Measurements from ENCODE around the gene BMERB1. TPM values are rescaled to one million over a fixed set of nuclear protein-coding genes. Genes with fewer than 3 reads are reported as not detected.

BMERB1 gene
- total and polyA plus RNA-seq, 9 of the 15 experiments (the other 6 are each of a cell fraction or from before 2014, with no cell fraction given) = 0.29 to 2.9 (median 0.94) TPM

GRCh38 chr16:15502041-15502725 is 67.8 kb downstream of the BMERB1 start (continued):
- no peak for TF ChIP-seq SP2 (IDR thresholded peaks at IDR 0.05; ENCODE audit: extremely low read depth, low read depth, low read length, poor library complexity, severe bottlenecking)
- no peak for TF ChIP-seq ZNF212 (CRISPR knock-in tag; IDR thresholded peaks at IDR 0.05)
- no peak for TF ChIP-seq MTF1 (CRISPR knock-in tag; IDR thresholded peaks at IDR 0.05; ENCODE audit: borderline replicate concordance)
- peak; percentile 47 for TF ChIP-seq L3MBTL2 (IDR thresholded peaks at IDR 0.05)
- TF ChIP-seq RBM39 (optimal IDR thresholded peaks at IDR 0.05; ENCODE audit: low read depth, low read length) = no peak
- TF ChIP-seq HNRNPH1 (optimal IDR thresholded peaks at IDR 0.05; ENCODE audit: low read depth, low read length) = no peak
- no peak for TF ChIP-seq ZNF584 (CRISPR knock-in tag; IDR thresholded peaks at IDR 0.05; ENCODE audit: low read depth)
- peak; percentile 52; the same call in 1 of the 2 replicates for TF ChIP-seq ARID1B (IDR thresholded peaks at IDR 0.05)
- TF ChIP-seq MCM7 (IDR thresholded peaks at IDR 0.05) = no peak
- TF ChIP-seq TFAP4 (CRISPR knock-in tag; IDR thresholded peaks at IDR 0.05; ENCODE audit: borderline replicate concordance) = no peak
- no peak for TF ChIP-seq IRF1 (CRISPR knock-in tag; IDR thresholded peaks at IDR 0.05; ENCODE audit: borderline replicate concordance)
- no peak for TF ChIP-seq PREB (CRISPR knock-in tag; IDR thresholded peaks at IDR 0.05)
- TF ChIP-seq CC2D1A (IDR thresholded peaks at IDR 0.05) = no peak
- TF ChIP-seq MEF2D (tag; conservative IDR thresholded peaks at IDR 0.05; ENCODE audit: low read depth) = 0 out of 2 replicates have a peak, but pooled peaks have one; percentile 16
- peak; percentile 61 for TF ChIP-seq SMARCA4 (IDR thresholded peaks at IDR 0.05)
- TF ChIP-seq ETV1 (tag; conservative IDR thresholded peaks at IDR 0.05; ENCODE audit: low read depth) = no peak
- 0 out of 4 replicates have a peak, but pooled peaks of 1 of the 2 experiments have one; percentile 50 for TF ChIP-seq MLLT1 (IDR thresholded peaks at IDR 0.05)
- TF ChIP-seq ZNF23 (CRISPR knock-in tag; IDR thresholded peaks at IDR 0.05) = no peak
- TF ChIP-seq MITF (IDR thresholded peaks at IDR 0.05) = no peak
- TF ChIP-seq JUN (IDR thresholded peaks at IDR 0.05; ENCODE audit: borderline replicate concordance, low read depth, low read length) = peak; percentile 98
- no peak for TF ChIP-seq JUN (CRISPR knock-in tag; IDR thresholded peaks at IDR 0.05; ENCODE audit: borderline replicate concordance)
- peak; percentile 91 for TF ChIP-seq JUND (IDR thresholded peaks at IDR 0.05; ENCODE audit: borderline replicate concordance, low read depth, low read length)
- TF ChIP-seq JUND (tag; IDR thresholded peaks at IDR 0.05; ENCODE audit: borderline replicate concordance, low read depth, low read length) = peak; percentile 87

Data from K562 (cell line).